H1 (cell line): ENCODE results near the gene OR6N1. TPM values are rescaled to one million over a fixed set of nuclear protein-coding genes. Genes with fewer than 3 reads are reported as not detected.

Experiments
- CTCF ChIA-PET: fragments of 300-600 bp; sonication (Branson Sonifier 250); formaldehyde crosslinking; loops from one replicate; lab custom pipeline; 2021; ENCODE audit not compliant: partially characterized antibody; lab: Charles Lee
- POLR2A ChIA-PET: fragments of 300-600 bp; sonication (Branson Sonifier 250); formaldehyde crosslinking; loops from one replicate; lab custom pipeline; 2021; ENCODE audit warnings: inconsistent platforms; ENCODE audit not compliant: partially characterized antibody; lab: Charles Lee
- DNase-seq, 2 experiments: peaks; one replicate each; pipeline versions ENCODE4 v3.0.0 to v3.0.0-alpha.2; 2010 to 2022; ENCODE audit warnings: low spot score in 2 of 2, low read depth in 1 of 2, mixed read lengths in 1 of 2
- FAIRE-seq: peaks from 2 replicates; lab custom pipeline; 2011; peaks lifted over from hg19 to GRCh38; lab: Jason Lieb, UNC
- H2AFZ ChIP-seq: 2 replicates; pipeline ENCODE4 v1.8.1; 2012; ENCODE audit warnings: low read length, inconsistent platforms
- H2AK5ac ChIP-seq: 2 replicates; pipeline ENCODE4 v1.6.1; 2013; ENCODE audit warnings: low read depth, low read length
- H2BK120ac ChIP-seq: replicated peaks from 2 replicates; pipeline ENCODE3; 2013; ENCODE audit warnings: low read depth, low read length, inconsistent platforms
- H2BK12ac ChIP-seq: 2 replicates; pipeline ENCODE4 v1.6.1; 2013; ENCODE audit warnings: low read depth, low read length
- H2BK15ac ChIP-seq: 2 replicates; pipeline ENCODE4 v1.6.1; 2013; ENCODE audit warnings: low read length
- H2BK20ac ChIP-seq: 2 replicates; pipeline ENCODE4 v1.6.1; 2013; ENCODE audit warnings: low read length
- H2BK5ac ChIP-seq: 2 replicates; pipeline ENCODE4 v1.6.1; 2013; ENCODE audit warnings: low read depth, low read length
- H3K14ac ChIP-seq: 2 replicates; pipeline ENCODE4 v1.6.1; 2013; ENCODE audit warnings: inconsistent platforms; ENCODE audit not compliant: insufficient read length
- H3K18ac ChIP-seq: 2 replicates; pipeline ENCODE4 v1.6.1; 2013; ENCODE audit warnings: low read length; ENCODE audit errors: extremely low read depth
- H3K23ac ChIP-seq: 2 replicates; pipeline ENCODE4 v1.6.1; 2013; ENCODE audit warnings: inconsistent platforms; ENCODE audit not compliant: insufficient read length
- H3K23me2 ChIP-seq: 2 replicates; pipeline ENCODE4 v1.6.1; 2013; ENCODE audit warnings: low read depth, low read length
- H3K27ac ChIP-seq: 2 replicates; pipeline ENCODE4 v1.6.1; 2011; ENCODE audit warnings: low read depth, low read length, inconsistent platforms
- H3K27me3 ChIP-seq, 4 experiments: replicated peaks in 1 of 4; 1 replicate in 1 of 4; 2 replicates in 3 of 4; pipeline versions ENCODE4 v1.6.1 to v1.8.1; 2011 to 2013; ENCODE audit warnings: low read length in 3 of 4, mild to moderate bottlenecking in 3 of 4, inconsistent platforms in 2 of 4, mixed read lengths in 2 of 4, moderate library complexity in 1 of 4; ENCODE audit not compliant: control insufficient read depth in 3 of 4, insufficient read depth in 3 of 4; ENCODE audit errors: extremely low read depth in 1 of 4
- H3K36me3 ChIP-seq, 4 experiments: 2 replicates each; pipeline versions ENCODE4 v1.6.1 to v1.8.1; 2011 to 2013; ENCODE audit warnings: mild to moderate bottlenecking in 4 of 4, low read length in 3 of 4, moderate library complexity in 2 of 4, control low read depth in 1 of 4, inconsistent platforms in 1 of 4; ENCODE audit not compliant: insufficient read depth in 4 of 4, control insufficient read depth in 2 of 4
- H3K4ac ChIP-seq: replicated peaks from 2 replicates; pipeline ENCODE3; 2013; ENCODE audit warnings: low read length, low read depth, mixed read lengths, inconsistent platforms; ENCODE audit not compliant: insufficient read length
- H3K4me1 ChIP-seq, 4 experiments: replicated peaks in 1 of 4; 1 replicate in 1 of 4; 2 replicates in 3 of 4; pipeline versions ENCODE4 v1.6.1 to v1.8.1; 2011 to 2013; ENCODE audit warnings: low read length in 3 of 4, inconsistent platforms in 2 of 4, mixed read lengths in 1 of 4; ENCODE audit not compliant: insufficient read depth in 4 of 4, control insufficient read depth in 3 of 4
- H3K4me2 ChIP-seq, 2 experiments: 2 replicates each; pipeline versions ENCODE4 v1.6.1 to v1.8.1; 2011 to 2013; ENCODE audit warnings: low read depth in 2 of 2, low read length in 2 of 2, control low read depth in 1 of 2, inconsistent platforms in 1 of 2, mild to moderate bottlenecking in 1 of 2; ENCODE audit not compliant: insufficient read depth in 1 of 2
- H3K4me3 ChIP-seq, 4 experiments: fragments of 200-600, 300-600 bp in 1 of 4; sonication (generic), shearing (Covaris generic), sonication (Bioruptor Twin) in 1 of 4; 2 replicates each; pipeline versions ENCODE4 v1.5.1 to v1.8.1; 2011 to 2016; ENCODE audit warnings: low read length in 4 of 4, low read depth in 3 of 4, control low read depth in 2 of 4, inconsistent platforms in 2 of 4, mild to moderate bottlenecking in 2 of 4, mixed read lengths in 1 of 4, moderate library complexity in 1 of 4; ENCODE audit not compliant: insufficient read depth in 2 of 4; ENCODE audit errors: extremely low read depth in 1 of 4
- H3K56ac ChIP-seq: replicated peaks from 2 replicates; pipeline ENCODE3; 2013; ENCODE audit warnings: low read depth, mild to moderate bottlenecking, mixed read lengths, low read length, inconsistent platforms; ENCODE audit not compliant: insufficient read length
- H3K79me1 ChIP-seq: 2 replicates; pipeline ENCODE4 v1.6.1; 2013; ENCODE audit warnings: low read depth, low read length, control low read depth
- H3K79me2 ChIP-seq, 2 experiments: 2 replicates each; pipeline versions ENCODE4 v1.6.1 to v1.8.1; 2012 to 2013; ENCODE audit warnings: low read length in 2 of 2, mild to moderate bottlenecking in 2 of 2, inconsistent platforms in 1 of 2; ENCODE audit not compliant: insufficient read depth in 2 of 2, control insufficient read depth in 1 of 2
- H3K9ac ChIP-seq, 4 experiments: replicated peaks in 1 of 4; 1 replicate in 1 of 4; 2 replicates in 3 of 4; pipeline versions ENCODE4 v1.6.1 to v1.8.1; 2011 to 2013; ENCODE audit warnings: low read depth in 3 of 4, low read length in 3 of 4, control low read depth in 2 of 4, mild to moderate bottlenecking in 2 of 4, moderate library complexity in 2 of 4, inconsistent platforms in 1 of 4; ENCODE audit errors: extremely low read depth in 1 of 4
- H3K9me3 ChIP-seq, 2 experiments: 2 replicates each; pipeline versions ENCODE4 v1.6.1 to v1.8.1; 2012 to 2013; ENCODE audit warnings: mild to moderate bottlenecking in 2 of 2, moderate library complexity in 2 of 2, control low read depth in 1 of 2, inconsistent platforms in 1 of 2, low read depth in 1 of 2, low read length in 1 of 2, mixed read lengths in 1 of 2; ENCODE audit not compliant: insufficient read depth in 2 of 2
- H4K20me1 ChIP-seq, 2 experiments: replicated peaks in 1 of 2; 2 replicates each; pipeline versions ENCODE3 to v1.8.1; 2011 to 2013; ENCODE audit warnings: inconsistent platforms in 2 of 2, low read length in 2 of 2, mild to moderate bottlenecking in 1 of 2; ENCODE audit not compliant: insufficient read depth in 2 of 2, control insufficient read depth in 1 of 2
- H4K5ac ChIP-seq: 2 replicates; pipeline ENCODE4 v1.6.1; 2013; ENCODE audit warnings: low read length, low read depth, mixed read lengths, inconsistent platforms; ENCODE audit not compliant: insufficient read length
- H4K8ac ChIP-seq: 2 replicates; pipeline ENCODE4 v1.8.0; 2013; ENCODE audit warnings: mild to moderate bottlenecking, moderate library complexity, low read length, inconsistent platforms; ENCODE audit not compliant: insufficient read depth; ENCODE audit errors: extremely low read depth
- H4K91ac ChIP-seq: replicated peaks from 2 replicates; pipeline ENCODE3; 2013; ENCODE audit warnings: low read length, mixed read lengths, inconsistent platforms; ENCODE audit not compliant: insufficient read length
- NRF1 ChIP-seq: IDR thresholded peaks from 2 replicates; pipeline ENCODE4 v1.6.1; 2011; ENCODE audit warnings: mild to moderate bottlenecking, low read depth, low read length, improper control_type of control experiment
- RAD21 ChIP-seq, 2 experiments: IDR thresholded peaks in 1 of 2; conservative IDR thresholded peaks in 1 of 2; 2 replicates each; pipeline ENCODE4 v1.6.1; 2011; ENCODE audit warnings: low read depth in 2 of 2, low read length in 2 of 2, improper control_type of control experiment in 1 of 2, inconsistent platforms in 1 of 2, mild to moderate bottlenecking in 1 of 2, moderate library complexity in 1 of 2
- RNF2 ChIP-seq: fragments of 200-900, 300-1000 bp; sonication (generic); IDR thresholded peaks from 2 replicates; pipeline ENCODE4 v1.7.1; 2016; ENCODE audit warnings: borderline replicate concordance, low read depth, mild to moderate bottlenecking, antibody characterized with exemption, low read length; ENCODE audit not compliant: poor library complexity, severe bottlenecking; ENCODE audit errors: missing control alignments
- SIN3A ChIP-seq, 2 experiments: IDR thresholded peaks in 1 of 2; conservative IDR thresholded peaks in 1 of 2; 2 replicates each; pipeline ENCODE4 v1.6.1; 2011 to 2012; ENCODE audit warnings: low read length in 2 of 2, improper control_type of control experiment in 1 of 2, low read depth in 1 of 2, mild to moderate bottlenecking in 1 of 2
- TAF1 ChIP-seq: IDR thresholded peaks from 2 replicates; pipeline ENCODE4 v1.6.1; 2011; ENCODE audit warnings: mild to moderate bottlenecking, low read depth, low read length
- TCF12 ChIP-seq: IDR thresholded peaks from 2 replicates; pipeline ENCODE4 v1.6.1; 2011; ENCODE audit warnings: low read depth, mild to moderate bottlenecking, low read length
- WGBS, 2 experiments: shearing (Covaris generic) in 1 of 2; methylation state at CpG; one replicate each; pipeline versions ENCODE4 v1.1.6 to v1.1.7; 2013 to 2015; ENCODE audit warnings: low lambda C conversion rate in 2 of 2, mixed read lengths in 2 of 2, inconsistent platforms in 1 of 2, low coverage in 1 of 2, missing lambda C conversion rate in 1 of 2; ENCODE audit not compliant: insufficient replicate concordance in 2 of 2, insufficient coverage in 1 of 2, insufficient read length in 1 of 2; ENCODE audit errors: extremely low coverage in 1 of 2, missing lambda C conversion rate in 1 of 2; 5-methylcytosine and 5-hydroxymethylcytosine counted together
- polyA plus RNA-seq, 7 experiments: library from polyadenylated mRNA; depleted of rRNA in 3 of 7; stranded (reverse) in 5 of 7; unstranded in 2 of 7; fragments of >200 nt in 5 of 7; fragments of 200-250 nt in 2 of 7; gene quantifications; 1 replicate in 5 of 7; 2 replicates in 1 of 7; 4 replicates in 1 of 7; pipeline versions ENCODE4 v1.2.1 to v1.2.3, GENCODE V29; 2011 to 2013; ENCODE audit warnings: missing spikeins in 2 of 7, mixed read lengths in 2 of 7
- total RNA-seq: library from RNA; stranded (reverse); fragmentation: NEBNext Ultra II Directional; extraction: Animal tissue kit (Norgen Biotek cat#: 25700); gene quantifications from 2 replicates; pipeline ENCODE4 v1.2.1, GENCODE V29; 2021
- TF ChIP-seq, protein P1 (sequence below): IDR thresholded peaks from 2 replicates; pipeline ENCODE4 v1.6.1; 2012; ENCODE audit warnings: low read length, inconsistent platforms

The OR6N1 gene
- total and polyA plus RNA-seq, 2 of the 8 experiments (the other 6 are each of a cell fraction or from before 2014, with no cell fraction given): not detected

DNA sequence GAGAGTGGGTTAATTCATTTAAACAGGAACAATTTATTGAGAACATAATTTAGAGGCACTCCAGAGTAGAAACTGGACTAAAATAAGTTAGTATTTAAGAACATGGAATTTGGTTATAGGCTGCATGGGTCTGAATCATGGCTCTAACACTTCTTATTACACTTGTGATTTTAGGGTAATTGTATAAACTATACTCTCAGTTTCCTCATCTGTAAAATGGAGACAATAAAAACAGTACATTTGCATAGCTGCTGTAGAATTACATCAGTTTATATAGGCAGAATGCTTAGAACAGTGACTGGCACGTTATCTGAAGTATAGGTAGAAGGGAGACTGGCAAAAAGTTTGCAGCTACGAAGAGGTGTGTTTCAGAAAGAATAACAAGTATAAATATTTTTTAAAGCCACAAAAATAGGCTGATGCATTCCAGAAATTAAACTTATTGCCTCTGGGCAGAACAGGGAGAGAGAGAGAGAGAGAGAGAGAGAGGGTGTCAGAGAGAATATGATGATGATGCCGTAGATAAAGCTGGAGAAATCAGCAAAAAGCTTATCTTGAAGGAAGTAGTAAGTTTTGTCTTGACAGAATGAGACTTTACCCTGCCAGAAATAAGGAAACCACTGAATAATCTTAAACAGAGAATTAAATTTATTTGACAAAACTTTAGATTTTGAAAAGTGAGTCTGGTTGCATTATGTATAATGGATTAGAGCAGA lies 43.3 kb downstream of the OR6N1 start:
- Histone ChIP-seq H2AK5ac (no peak overlapping the region), H2BK15ac (no peak overlapping the region), H3K79me1 (no peaks in the 10 kb centered on the region), H3K18ac (no peak overlapping the region), H3K27me3 (no peaks in the 10 kb centered on the region), H4K8ac (no peak overlapping the region), H3K23ac (no peak overlapping the region), H2BK120ac (no peak overlapping the region), H2BK20ac (no peak overlapping the region), H4K20me1 (no peaks in the 10 kb centered on the region), H3K9ac (no peak overlapping the region), H3K4me1 (no peaks in the 10 kb centered on the region), H3K9me3 (no peaks in the 10 kb centered on the region), H2BK5ac (no peak overlapping the region), H3K14ac (no peak overlapping the region), H4K91ac (no peak overlapping the region), H3K23me2 (no peaks in the 10 kb centered on the region), H3K4ac (no peak overlapping the region), H3K4me2 (no peak overlapping the region), H3K79me2 (no peaks in the 10 kb centered on the region), H2BK12ac (no peak overlapping the region), H2AFZ (no peak overlapping the region), H3K36me3 (no peaks in the 10 kb centered on the region), H4K5ac (no peak overlapping the region), H3K27ac (no peak overlapping the region), H3K56ac (no peak overlapping the region), H3K4me3 (no peak overlapping the region)
- DNase-seq (no peak), FAIRE-seq (no peak)
- 81% methylated on average over 3 of the region's 3 CpGs; no CpG with 5 or more reads in 1 of the 2 experiments for WGBS, 2 experiments
- CTCF ChIA-PET: interaction anchor here (0.6 to 1.2 kb wide), 4 partner anchors 16 to 345 kb away, joined by 3 to 5 read pairs (median 3); no protein-coding TSS in a partner anchor
- POLR2A ChIA-PET: no interaction called here
- TF ChIP-seq TCF12 (no peak), NRF1 (no peak), RNF2 (no peak), RAD21 (IDR thresholded peaks at IDR 0.05 in 1 of 2, conservative IDR thresholded peaks at IDR 0.05 in 1 of 2; ENCODE audit: low read depth in 2 of 2, low read length in 2 of 2) (no peak), SIN3A (conservative IDR thresholded peaks at IDR 0.05 in 1 of 2, IDR thresholded peaks at IDR 0.05 in 1 of 2; ENCODE audit: low read depth in 1 of 2, low read length in 2 of 2) (no peak), TAF1 (no peak)
- TF ChIP-seq, protein P1, sequence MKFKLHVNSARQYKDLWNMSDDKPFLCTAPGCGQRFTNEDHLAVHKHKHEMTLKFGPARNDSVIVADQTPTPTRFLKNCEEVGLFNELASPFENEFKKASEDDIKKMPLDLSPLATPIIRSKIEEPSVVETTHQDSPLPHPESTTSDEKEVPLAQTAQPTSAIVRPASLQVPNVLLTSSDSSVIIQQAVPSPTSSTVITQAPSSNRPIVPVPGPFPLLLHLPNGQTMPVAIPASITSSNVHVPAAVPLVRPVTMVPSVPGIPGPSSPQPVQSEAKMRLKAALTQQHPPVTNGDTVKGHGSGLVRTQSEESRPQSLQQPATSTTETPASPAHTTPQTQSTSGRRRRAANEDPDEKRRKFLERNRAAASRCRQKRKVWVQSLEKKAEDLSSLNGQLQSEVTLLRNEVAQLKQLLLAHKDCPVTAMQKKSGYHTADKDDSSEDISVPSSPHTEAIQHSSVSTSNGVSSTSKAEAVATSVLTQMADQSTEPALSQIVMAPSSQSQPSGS: no peak
